Raji (cell line): Measurements from ENCODE around the gene TBCEL.

Experiments
- POLR2A ChIP-seq: IDR thresholded peaks from 2 replicates; pipeline ENCODE4 v1.6.1; 2011; ENCODE audit warnings: low read depth, low read length, control low read depth; ENCODE audit not compliant: insufficient read depth

Gene TBCEL

DNA sequence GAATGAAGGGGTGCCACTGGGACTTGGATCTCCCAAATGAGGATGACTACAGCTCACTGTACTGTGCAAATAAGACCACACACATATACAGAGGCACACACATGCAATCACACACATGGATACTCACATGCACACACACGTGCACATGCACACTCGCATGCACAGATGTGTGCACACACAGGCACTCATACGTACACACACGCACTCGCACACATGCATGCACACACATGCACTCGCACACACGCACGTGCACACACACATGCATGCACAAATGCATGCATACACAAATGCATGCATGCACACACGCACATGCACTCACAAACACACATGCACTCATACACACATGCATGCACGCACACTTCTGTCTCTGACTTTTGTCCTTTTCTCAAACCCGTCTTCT lies 113.1 kb downstream of the TBCEL start:
- TF ChIP-seq POLR2A = no peak

GRCh38 chr11:121138259-121138658 lies 114.4 kb downstream of the TBCEL start:
- TF ChIP-seq POLR2A = no peak

GRCh38 chr11:121140369-121140768 lies 116.5 kb downstream of the TBCEL start:
- no peak for TF ChIP-seq POLR2A
